ENCODE results near the gene ATG9A.

DNA sequence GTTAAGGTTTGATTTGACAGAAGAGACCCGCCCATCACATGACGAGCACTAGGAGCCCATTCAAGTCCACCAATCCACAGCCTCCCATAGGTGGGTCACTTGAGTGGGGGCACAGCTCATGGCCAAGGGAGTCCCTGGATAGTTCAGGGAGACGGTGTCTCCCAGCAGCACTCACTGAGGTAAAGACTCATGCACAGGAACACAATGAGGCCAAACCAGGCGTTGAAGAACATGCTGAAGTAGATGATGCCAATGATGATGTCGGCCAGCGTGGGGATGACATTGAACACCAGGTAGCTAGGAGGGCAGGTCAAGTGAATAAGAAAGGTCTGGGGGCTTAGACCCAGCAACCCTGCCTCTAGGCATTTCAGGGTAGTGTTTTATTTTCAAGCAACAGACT is 14.7 kb downstream of the ATG9A start:
- TF ChIP-seq POLR2AphosphoS5 (IDR thresholded peaks at IDR 0.05; ENCODE audit: insufficient read depth, low read depth, low read length) (no peak), FOS (IDR thresholded peaks at IDR 0.05; ENCODE audit: borderline replicate concordance, insufficient read depth, low read length) (no peak), EZH2 (IDR thresholded peaks at IDR 0.05; ENCODE audit: borderline replicate concordance, low read depth, low read length, severe bottlenecking) (no peak), MYC (IDR thresholded peaks at IDR 0.05; ENCODE audit: low read depth, low read length) (no peak), POLR2A (IDR thresholded peaks at IDR 0.05; ENCODE audit: low read depth, low read length) (no peak), JUN (IDR thresholded peaks at IDR 0.05; ENCODE audit: borderline replicate concordance, insufficient read depth, insufficient read length, low read depth) (no peak), GATA2 (IDR thresholded peaks at IDR 0.05; ENCODE audit: insufficient read depth, insufficient read length, low read depth, low read length) (no peak)
- TF ChIP-seq, protein P1, sequence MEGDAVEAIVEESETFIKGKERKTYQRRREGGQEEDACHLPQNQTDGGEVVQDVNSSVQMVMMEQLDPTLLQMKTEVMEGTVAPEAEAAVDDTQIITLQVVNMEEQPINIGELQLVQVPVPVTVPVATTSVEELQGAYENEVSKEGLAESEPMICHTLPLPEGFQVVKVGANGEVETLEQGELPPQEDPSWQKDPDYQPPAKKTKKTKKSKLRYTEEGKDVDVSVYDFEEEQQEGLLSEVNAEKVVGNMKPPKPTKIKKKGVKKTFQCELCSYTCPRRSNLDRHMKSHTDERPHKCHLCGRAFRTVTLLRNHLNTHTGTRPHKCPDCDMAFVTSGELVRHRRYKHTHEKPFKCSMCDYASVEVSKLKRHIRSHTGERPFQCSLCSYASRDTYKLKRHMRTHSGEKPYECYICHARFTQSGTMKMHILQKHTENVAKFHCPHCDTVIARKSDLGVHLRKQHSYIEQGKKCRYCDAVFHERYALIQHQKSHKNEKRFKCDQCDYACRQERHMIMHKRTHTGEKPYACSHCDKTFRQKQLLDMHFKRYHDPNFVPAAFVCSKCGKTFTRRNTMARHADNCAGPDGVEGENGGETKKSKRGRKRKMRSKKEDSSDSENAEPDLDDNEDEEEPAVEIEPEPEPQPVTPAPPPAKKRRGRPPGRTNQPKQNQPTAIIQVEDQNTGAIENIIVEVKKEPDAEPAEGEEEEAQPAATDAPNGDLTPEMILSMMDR (IDR thresholded peaks at IDR 0.05; ENCODE audit: extremely low read depth in 1 of 2, insufficient read depth in 1 of 2, low read depth in 1 of 2, low read length in 2 of 2): no peak
- TF ChIP-seq, protein P2, sequence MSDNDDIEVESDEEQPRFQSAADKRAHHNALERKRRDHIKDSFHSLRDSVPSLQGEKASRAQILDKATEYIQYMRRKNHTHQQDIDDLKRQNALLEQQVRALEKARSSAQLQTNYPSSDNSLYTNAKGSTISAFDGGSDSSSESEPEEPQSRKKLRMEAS (IDR thresholded peaks at IDR 0.05; ENCODE audit: insufficient read depth, insufficient read length): no peak

All from endothelial cell of umbilical vein (primary cell).